Choroid plexus epithelial cell (primary cell): ENCODE data around the gene LIN7B.

Experiments
- DNase-seq: peaks from one replicate; pipeline ENCODE4 v3.0.0-alpha.2; 2010; ENCODE audit warnings: low read depth
- H3K4me3 ChIP-seq: 2 replicates; pipeline ENCODE4 v1.5.1; 2011; ENCODE audit warnings: low read depth, mild to moderate bottlenecking, control low read depth, low read length, moderate library complexity
- TF ChIP-seq, protein P1 (sequence below): conservative IDR thresholded peaks from 2 replicates; pipeline ENCODE4 v1.5.1; 2011; ENCODE audit warnings: low read depth, mild to moderate bottlenecking, control low read depth, inconsistent platforms, low read length, moderate library complexity

Gene LIN7B

DNA sequence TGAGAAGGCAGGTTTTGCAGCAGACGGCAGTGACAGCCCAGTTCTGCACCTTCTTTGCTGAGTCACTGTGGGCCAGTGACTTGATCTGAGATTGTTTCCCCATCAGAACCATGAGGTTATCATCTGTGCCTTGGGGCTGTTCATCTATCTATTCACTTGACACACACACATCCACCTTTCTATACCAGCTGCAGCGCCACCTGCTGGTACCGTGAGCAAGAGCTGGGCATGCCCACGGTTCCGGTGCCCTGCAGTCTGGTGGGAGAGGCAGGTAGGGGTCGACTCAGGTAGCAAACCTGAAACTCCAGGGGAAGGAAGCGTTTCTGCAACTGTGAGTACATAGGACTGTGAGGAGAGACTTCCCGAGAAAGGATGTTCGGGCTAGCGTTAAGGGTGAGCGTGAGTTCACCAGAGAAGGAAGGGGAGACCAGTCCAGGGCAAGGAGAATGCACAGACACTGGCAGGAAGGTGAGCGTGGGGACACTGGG lies 7.5 kb upstream of the LIN7B start:
- H3K4me3 ChIP-seq, result no peak overlapping the region
- TF ChIP-seq, protein P1, sequence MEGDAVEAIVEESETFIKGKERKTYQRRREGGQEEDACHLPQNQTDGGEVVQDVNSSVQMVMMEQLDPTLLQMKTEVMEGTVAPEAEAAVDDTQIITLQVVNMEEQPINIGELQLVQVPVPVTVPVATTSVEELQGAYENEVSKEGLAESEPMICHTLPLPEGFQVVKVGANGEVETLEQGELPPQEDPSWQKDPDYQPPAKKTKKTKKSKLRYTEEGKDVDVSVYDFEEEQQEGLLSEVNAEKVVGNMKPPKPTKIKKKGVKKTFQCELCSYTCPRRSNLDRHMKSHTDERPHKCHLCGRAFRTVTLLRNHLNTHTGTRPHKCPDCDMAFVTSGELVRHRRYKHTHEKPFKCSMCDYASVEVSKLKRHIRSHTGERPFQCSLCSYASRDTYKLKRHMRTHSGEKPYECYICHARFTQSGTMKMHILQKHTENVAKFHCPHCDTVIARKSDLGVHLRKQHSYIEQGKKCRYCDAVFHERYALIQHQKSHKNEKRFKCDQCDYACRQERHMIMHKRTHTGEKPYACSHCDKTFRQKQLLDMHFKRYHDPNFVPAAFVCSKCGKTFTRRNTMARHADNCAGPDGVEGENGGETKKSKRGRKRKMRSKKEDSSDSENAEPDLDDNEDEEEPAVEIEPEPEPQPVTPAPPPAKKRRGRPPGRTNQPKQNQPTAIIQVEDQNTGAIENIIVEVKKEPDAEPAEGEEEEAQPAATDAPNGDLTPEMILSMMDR, result peak; percentile 85
- DNase-seq, result peak; percentile 66

DNA sequence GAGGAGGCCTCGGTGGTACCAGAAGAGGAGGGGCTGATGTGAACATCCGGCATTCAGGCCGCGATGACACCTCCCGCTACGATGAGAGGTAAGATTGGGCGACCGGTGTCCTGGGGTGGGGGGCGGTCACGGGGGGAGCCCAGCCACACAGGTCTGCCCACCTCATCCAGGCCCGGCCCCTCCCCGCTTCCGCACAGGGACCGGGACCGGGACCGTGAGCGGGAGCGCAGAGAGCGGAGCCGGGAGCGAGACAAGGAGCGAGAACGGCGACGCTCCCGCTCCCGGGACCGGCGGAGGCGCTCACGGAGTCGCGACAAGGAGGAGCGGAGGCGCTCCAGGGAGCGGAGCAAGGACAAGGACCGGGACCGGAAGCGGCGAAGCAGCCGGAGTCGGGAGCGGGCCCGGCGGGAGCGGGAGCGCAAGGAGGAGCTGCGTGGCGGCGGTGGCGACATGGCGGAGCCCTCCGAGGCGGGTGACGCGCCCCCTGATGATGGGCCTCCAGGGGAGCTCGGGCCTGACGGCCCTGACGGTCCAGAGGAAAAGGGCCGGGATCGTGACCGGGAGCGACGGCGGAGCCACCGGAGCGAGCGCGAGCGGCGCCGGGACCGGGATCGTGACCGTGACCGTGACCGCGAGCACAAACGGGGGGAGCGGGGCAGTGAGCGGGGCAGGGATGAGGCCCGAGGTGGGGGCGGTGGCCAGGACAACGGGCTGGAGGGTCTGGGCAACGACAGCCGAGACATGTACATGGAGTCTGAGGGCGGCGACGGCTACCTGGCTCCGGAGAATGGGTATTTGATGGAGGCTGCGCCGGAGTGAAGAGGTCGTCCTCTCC lies 6.3 kb upstream of the LIN7B start:
- TF ChIP-seq, protein P1, result no peak
- H3K4me3 ChIP-seq, result no peak overlapping the region

DNA sequence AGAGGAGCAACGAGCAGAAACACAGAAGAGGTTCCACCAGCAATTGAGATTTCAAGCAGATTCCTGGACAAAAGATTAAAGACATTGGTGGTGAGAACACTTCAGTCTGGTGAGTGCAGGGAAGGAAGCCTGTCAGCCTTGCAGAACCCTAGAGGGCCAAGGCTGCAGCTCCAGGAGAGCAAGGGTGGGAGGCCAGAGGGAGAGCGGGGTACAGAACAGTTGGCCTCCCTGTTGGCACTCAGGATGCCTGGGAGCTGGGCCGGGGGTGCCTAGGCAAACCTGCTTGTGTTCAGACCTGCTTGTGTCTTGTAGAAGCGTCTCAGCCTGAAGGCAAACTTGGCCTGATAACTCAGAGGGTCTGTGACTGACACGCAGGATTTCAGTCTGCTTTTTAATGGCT lies 5.1 kb upstream of the LIN7B start:
- H3K4me3 ChIP-seq, result no peak overlapping the region
- no peak for DNase-seq
- TF ChIP-seq, protein P1, result no peak

More for the DNA sequence above, 6.3 kb upstream of the LIN7B start:
- no peak for DNase-seq

DNA sequence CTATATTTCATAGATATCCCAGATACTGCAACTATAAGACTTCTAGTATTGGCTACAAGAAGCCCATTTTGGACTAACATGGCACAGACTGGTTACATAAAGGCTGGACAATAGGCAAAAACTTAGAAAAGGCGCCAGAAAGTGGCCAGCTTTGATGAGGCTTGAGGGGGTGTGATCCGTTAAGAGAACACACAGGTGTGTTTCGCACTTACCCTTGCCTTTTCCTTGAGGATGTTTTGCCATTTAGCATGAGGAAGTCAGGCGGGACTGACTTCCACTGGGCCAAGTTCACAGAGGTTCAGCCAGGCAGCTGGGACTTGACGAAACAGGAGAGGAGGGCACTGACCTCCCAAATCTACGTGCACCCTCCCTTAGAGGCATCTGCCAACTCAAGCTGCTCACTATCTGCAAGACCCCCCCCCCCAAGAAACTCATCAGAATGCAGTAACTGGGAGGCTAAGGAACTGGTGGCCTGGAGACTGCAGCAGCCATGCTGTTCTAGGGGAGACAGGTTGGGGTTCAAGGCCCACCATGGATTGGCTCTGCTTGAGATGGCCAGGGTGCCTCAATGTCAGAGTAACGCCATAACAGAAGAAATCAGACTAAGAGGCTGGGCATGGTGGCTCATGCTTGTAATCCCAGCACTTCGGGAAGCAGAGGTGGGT lies 4.5 kb upstream of the LIN7B start:
- DNase-seq, result no peak
- no peak overlapping the region for H3K4me3 ChIP-seq
- TF ChIP-seq, protein P1, result no peak

DNA sequence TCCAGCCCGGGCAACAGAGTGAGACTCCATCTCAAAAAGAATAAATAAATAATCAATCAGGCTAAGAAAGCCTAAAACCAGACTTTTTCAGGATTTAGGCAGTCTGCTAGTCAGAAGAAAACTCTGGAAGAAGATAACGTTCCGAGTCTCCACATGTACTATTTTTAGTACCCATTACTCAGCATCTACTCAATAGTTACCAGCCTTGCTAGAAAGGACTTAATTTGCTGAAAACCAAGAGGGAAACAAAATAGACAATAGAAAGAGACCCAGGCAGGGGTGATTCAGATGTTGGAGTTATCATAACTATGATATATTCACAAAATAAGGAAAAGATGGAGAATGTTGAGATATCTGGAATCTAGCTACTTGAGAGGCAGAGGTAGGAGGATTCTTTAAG lies 3.6 kb upstream of the LIN7B start:
- TF ChIP-seq, protein P1, result no peak
- DNase-seq, result peak; percentile 51
- no peak overlapping the region for H3K4me3 ChIP-seq

DNA sequence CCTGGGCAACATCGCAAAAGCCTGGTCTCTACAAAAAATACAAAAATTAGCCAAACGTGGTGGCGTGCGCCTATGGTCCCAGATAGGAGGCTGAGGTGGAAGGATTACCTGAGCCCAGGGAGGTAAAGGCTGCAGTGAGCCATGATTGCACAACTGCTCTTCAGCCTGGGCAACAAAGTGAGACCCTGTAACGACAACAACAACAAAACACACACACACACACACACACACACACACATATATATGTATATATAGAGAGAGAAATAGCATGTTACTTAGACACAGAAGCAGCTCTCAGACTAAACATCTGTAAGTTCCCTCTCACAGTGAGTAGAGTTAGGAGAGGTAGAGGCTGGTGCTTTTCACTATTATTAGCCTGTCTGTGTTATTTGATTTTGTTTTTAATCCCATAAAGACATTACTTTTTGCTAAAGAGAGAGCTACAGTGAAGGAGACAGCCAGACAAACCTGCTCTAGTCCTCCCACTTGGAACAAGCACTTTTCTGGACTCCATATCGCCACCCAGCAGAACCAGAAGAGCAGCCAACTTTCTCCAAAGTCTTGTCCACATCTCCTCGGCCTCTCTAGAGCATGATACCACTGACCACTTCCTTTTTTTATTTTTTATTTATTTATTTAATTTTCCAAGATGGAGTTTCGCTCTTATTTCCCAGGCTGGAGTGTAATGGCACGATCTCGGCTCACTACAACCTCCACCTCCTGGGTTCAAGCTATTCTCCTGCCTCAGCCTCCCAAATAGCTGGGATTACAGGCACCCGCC lies 2.8 kb upstream of the LIN7B start:
- TF ChIP-seq, protein P1, result no peak
- H3K4me3 ChIP-seq, result no peak overlapping the region
- DNase-seq, result no peak
